ENCODE results near the gene CFAP251. TPM values are rescaled to one million over a fixed set of nuclear protein-coding genes. Genes with fewer than 3 reads are reported as not detected.

CFAP251 gene
- total and polyA plus RNA-seq, 10 of the 15 experiments (the other 5 are each of a cell fraction or from before 2014, with no cell fraction given): 0.10 to 0.97 (median 0.64) TPM

DNA sequence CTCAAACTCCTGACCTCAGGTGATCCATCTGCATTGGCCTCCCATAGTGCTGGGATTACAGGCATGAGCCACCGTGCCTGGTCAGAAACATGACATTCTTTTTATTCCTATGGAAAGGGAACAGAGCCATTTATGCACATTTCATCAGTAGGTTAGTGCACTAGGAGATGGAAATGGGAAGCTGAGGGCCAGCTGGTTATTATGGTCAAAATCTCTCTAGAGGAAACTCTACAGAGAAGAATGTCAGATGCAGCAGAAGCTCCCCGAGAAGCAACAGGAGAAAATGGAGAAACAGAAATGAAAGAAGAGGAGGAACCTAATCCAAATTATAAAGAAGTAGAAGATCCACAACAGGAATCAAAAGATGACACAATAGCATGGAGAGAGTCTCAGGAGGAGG lies 2.7 kb downstream of the CFAP251 start:
- no peaks in the 10 kb centered on the region for H3K9me3 ChIP-seq (replicated peaks; ENCODE audit: control insufficient read depth, insufficient read depth, low read length)
- DNase-seq (ENCODE audit: low read depth, low spot score): no peak
- no peak overlapping the region for H2AFZ ChIP-seq (ENCODE audit: control insufficient read depth, low read depth, low read length)
- intact Hi-C loops (cut with micrococcal nuclease; ENCODE audit: unreplicated experiment): no loop called here
- in situ Hi-C loops (cut with MboI): no loop called here
- ChIA-PET CTCF (interaction anchor here (3.2 kb wide), 1 partner anchor 71 kb away, joined by 14 read pairs; no protein-coding TSS in a partner anchor), RAD21 (ENCODE audit: unreplicated experiment) (interaction anchor here (0.7 kb wide), 1 partner anchor 203 kb away, joined by 3 read pairs; no protein-coding TSS in a partner anchor), SMC1A (ENCODE audit: uncharacterized antibody, unreplicated experiment) (no interaction called here), POLR2A (no interaction called here)
- no peak overlapping the region for H3K9ac ChIP-seq (ENCODE audit: control insufficient read depth, insufficient read depth, low read length)
- H3K36me3 ChIP-seq (ENCODE audit: control insufficient read depth in 2 of 2, insufficient read depth in 2 of 2, low read length in 1 of 2): peaks cover 0 to 2% of the 10 kb centered on the region in 2 experiments; a peak in 2 of 4 replicates
- BruUV-seq (replicated peaks): no TSS peak
- ATAC-seq: no peak
- no peak overlapping the region for H3K27ac ChIP-seq (ENCODE audit: control insufficient read depth, insufficient read depth)
- H3K27me3 ChIP-seq (replicated peaks in 1 of 2; ENCODE audit: control insufficient read depth in 2 of 2, insufficient read depth in 2 of 2, low read length in 1 of 2): no peaks in the 10 kb centered on the region
- no peak for FAIRE-seq
- no peaks in the 10 kb centered on the region for H3K79me2 ChIP-seq (ENCODE audit: control insufficient read depth, insufficient read depth, low read length)
- H3K4me2 ChIP-seq (ENCODE audit: control insufficient read depth, insufficient read depth): no peak overlapping the region
- WGBS (ENCODE audit: insufficient coverage, insufficient replicate concordance, low lambda C conversion rate, missing lambda C conversion rate): 90% methylated on average over 2 of the region's 2 CpGs
- no peak overlapping the region for H3K4me3 ChIP-seq
- H3K4me1 ChIP-seq (ENCODE audit: control insufficient read depth, insufficient read depth, low read length): peaks cover 13% of the 10 kb centered on the region
- H4K20me1 ChIP-seq (ENCODE audit: control insufficient read depth, insufficient read depth): no peaks in the 10 kb centered on the region
- TF ChIP-seq SUPT20H (IDR thresholded peaks at IDR 0.05; ENCODE audit: borderline replicate concordance, control insufficient read depth, low read depth, low read length): no peak
- TF ChIP-seq EGR1 (IDR thresholded peaks at IDR 0.05; ENCODE audit: borderline replicate concordance in 1 of 2, low read depth in 2 of 2, low read length in 2 of 2): no peak
- TF ChIP-seq, protein P1, sequence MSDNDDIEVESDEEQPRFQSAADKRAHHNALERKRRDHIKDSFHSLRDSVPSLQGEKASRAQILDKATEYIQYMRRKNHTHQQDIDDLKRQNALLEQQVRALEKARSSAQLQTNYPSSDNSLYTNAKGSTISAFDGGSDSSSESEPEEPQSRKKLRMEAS (IDR thresholded peaks at IDR 0.05; ENCODE audit: low read depth, low read length): no peak
- TF ChIP-seq NR2C1 (IDR thresholded peaks at IDR 0.05): no peak
- TF ChIP-seq POLR2A (IDR thresholded peaks at IDR 0.05; ENCODE audit: low read depth, low read length): no peak
- TF ChIP-seq EZH2 (IDR thresholded peaks at IDR 0.05; ENCODE audit: borderline replicate concordance, control insufficient read depth, low read depth, low read length): no peak
- no peak for TF ChIP-seq RB1 (IDR thresholded peaks at IDR 0.05; ENCODE audit: borderline replicate concordance)
- no peak for TF ChIP-seq ZNF207 (IDR thresholded peaks at IDR 0.05; ENCODE audit: borderline replicate concordance)
- TF ChIP-seq SMC3 (IDR thresholded peaks at IDR 0.05; ENCODE audit: borderline replicate concordance, low read length): no peak
- no peak for TF ChIP-seq MYC (IDR thresholded peaks at IDR 0.05; ENCODE audit: insufficient read depth, insufficient read length, insufficient replicate concordance, low read length, severe bottlenecking)
- TF ChIP-seq PML (IDR thresholded peaks at IDR 0.05; ENCODE audit: low read length): no peak
- TF ChIP-seq, protein P2, sequence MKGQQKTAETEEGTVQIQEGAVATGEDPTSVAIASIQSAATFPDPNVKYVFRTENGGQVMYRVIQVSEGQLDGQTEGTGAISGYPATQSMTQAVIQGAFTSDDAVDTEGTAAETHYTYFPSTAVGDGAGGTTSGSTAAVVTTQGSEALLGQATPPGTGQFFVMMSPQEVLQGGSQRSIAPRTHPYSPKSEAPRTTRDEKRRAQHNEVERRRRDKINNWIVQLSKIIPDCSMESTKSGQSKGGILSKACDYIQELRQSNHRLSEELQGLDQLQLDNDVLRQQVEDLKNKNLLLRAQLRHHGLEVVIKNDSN (IDR thresholded peaks at IDR 0.05; ENCODE audit: borderline replicate concordance, extremely low read length, insufficient read depth, low read depth, low read length): no peak
- no peak for TF ChIP-seq CHD2 (IDR thresholded peaks at IDR 0.05; ENCODE audit: borderline replicate concordance, low read depth, low read length)
- no peak for TF ChIP-seq TCF7 (IDR thresholded peaks at IDR 0.05; ENCODE audit: borderline replicate concordance)
- no peak for TF ChIP-seq TBL1XR1 (IDR thresholded peaks at IDR 0.05; ENCODE audit: low read depth, low read length)
- no peak for TF ChIP-seq NR2F1 (conservative IDR thresholded peaks at IDR 0.05)
- no peak for TF ChIP-seq BHLHE40 (IDR thresholded peaks at IDR 0.05; ENCODE audit: borderline replicate concordance in 1 of 2, low read depth in 2 of 2, low read length in 1 of 2)

Measured in GM12878 (cell line).